ENCODE data around the gene SP6.

- no peak for TF ChIP-seq CTCF (IDR thresholded peaks at IDR 0.05)
- TF ChIP-seq ZFX (IDR thresholded peaks at IDR 0.05; ENCODE audit: borderline replicate concordance), result no peak
Measured at GRCh38 chr17:47806913-47807255, 44.1 kb downstream of the SP6 start.
